ENCODE measurements around the gene MATN1.

MATN1 gene

GRCh38 chr1:30662291-30662840 lies 61.0 kb downstream of the MATN1 start:
- H2AFZ ChIP-seq = no peak overlapping the region
- no peaks in the 10 kb centered on the region for H3K4me1 ChIP-seq
- no peaks in the 10 kb centered on the region for H3K36me3 ChIP-seq (ENCODE audit: control insufficient read depth, insufficient read depth, low read length)
- no peak overlapping the region for H3K4me2 ChIP-seq (ENCODE audit: low read length)
- H3K9me3 ChIP-seq (ENCODE audit: control insufficient read depth, low read length) = no peaks in the 10 kb centered on the region
- H3K27me3 ChIP-seq (ENCODE audit: control insufficient read depth, insufficient read depth, low read length) = no peaks in the 10 kb centered on the region
- no peak overlapping the region for H3K27ac ChIP-seq
- no peak overlapping the region for H3K9ac ChIP-seq
- no peaks in the 10 kb centered on the region for H3K79me2 ChIP-seq
- no peak overlapping the region for H3K4me3 ChIP-seq (ENCODE audit: low read depth, low read length)
- TF ChIP-seq CTCF (IDR thresholded peaks at IDR 0.05) = no peak

- Histone ChIP-seq H3K27me3 (ENCODE audit: control insufficient read depth, insufficient read depth, low read length) (no peaks in the 10 kb centered on the region), H3K27ac (no peak overlapping the region), H3K36me3 (ENCODE audit: control insufficient read depth, insufficient read depth, low read length) (no peaks in the 10 kb centered on the region), H2AFZ (no peak overlapping the region), H3K4me3 (ENCODE audit: low read depth, low read length) (no peak overlapping the region), H3K4me1 (no peaks in the 10 kb centered on the region), H3K9ac (no peak overlapping the region), H3K4me2 (ENCODE audit: low read length) (no peak overlapping the region), H3K9me3 (ENCODE audit: control insufficient read depth, low read length) (no peaks in the 10 kb centered on the region), H3K79me2 (no peaks in the 10 kb centered on the region)
- TF ChIP-seq CTCF (IDR thresholded peaks at IDR 0.05) = no peak
These were observed 62.1 kb downstream of the MATN1 start for GRCh38 chr1:30661311-30661710.

Data from parathyroid adenoma (tissue), 2 donors.